Ovary (tissue), 3 donors: Measurements from ENCODE around the gene GRIK4.

Experiments
- CTCF ChIP-seq, 3 donors: fragments of 450-650 bp in 2 of 3; fragments of 200-600 bp in 1 of 3; IDR thresholded peaks; one replicate each; pipeline versions ENCODE4 v1.5.1 to v1.8.0; 2016 to 2022; ENCODE audit warnings: antibody characterized with exemption in 3 of 3, mild to moderate bottlenecking in 1 of 3
- POLR2A ChIP-seq: fragments of 450-650 bp; IDR thresholded peaks from one replicate; pipeline ENCODE4 v1.6.1; 2017; ENCODE audit warnings: antibody characterized with exemption, mild to moderate bottlenecking, moderate library complexity
- donor health status: DM: no; HTN: no; CAD: no.

GRCh38 chr11:120611581-120611980 is 100.0 kb downstream of the GRIK4 start:
- TF ChIP-seq POLR2A = no peak
- TF ChIP-seq CTCF (IDR thresholded peaks at IDR 0.05) = no peak
